GM18505 (cell line): ENCODE data around the gene OR2A12.

Experiments
- ATAC-seq: cut with Tn5 transposase; IDR thresholded peaks from one replicate; pipeline ENCODE4 v1.9.1; 2021; ENCODE audit not compliant: unreplicated experiment
- POLR2A ChIP-seq: IDR thresholded peaks from 4 replicates; pipeline ENCODE4 v1.6.1; 2011; ENCODE audit warnings: borderline replicate concordance; ENCODE audit not compliant: insufficient read depth, insufficient read length; ENCODE audit errors: extremely low read depth

The OR2A12 gene

GRCh38 chr7:144137501-144137900 lies 51.4 kb downstream of the OR2A12 start:
- no peak for ATAC-seq
- no peak for TF ChIP-seq POLR2A

GRCh38 chr7:144142187-144142586 lies 56.1 kb downstream of the OR2A12 start:
- no peak for TF ChIP-seq POLR2A
- ATAC-seq: no peak

- no peak for TF ChIP-seq POLR2A
- no peak for ATAC-seq
These were observed 58.3 kb downstream of the OR2A12 start for GRCh38 chr7:144144426-144144825.

GRCh38 chr7:144148224-144148827 lies 62.2 kb downstream of the OR2A12 start:
- no peak for ATAC-seq
- no peak for TF ChIP-seq POLR2A
